H9 (cell line): ENCODE measurements around the gene PPIP5K2. TPM values are rescaled to one million over a fixed set of nuclear protein-coding genes. Genes with fewer than 3 reads are reported as not detected.

ENCODE experiments used
- DNase-seq: peaks from one replicate; pipeline ENCODE4 v3.0.0-alpha.2; 2017
- H2AFZ ChIP-seq: one replicate; pipeline ENCODE4 v1.6.1; 2013; ENCODE audit warnings: mild to moderate bottlenecking, low read length, control low read depth, moderate library complexity
- H2AK5ac ChIP-seq: 2 replicates; pipeline ENCODE4 v1.6.1; 2013; ENCODE audit warnings: low read length, control low read depth, mixed read lengths; ENCODE audit not compliant: insufficient read length
- H2BK120ac ChIP-seq: one replicate; pipeline ENCODE4 v1.6.1; 2013; ENCODE audit warnings: low read depth, mild to moderate bottlenecking, low read length, control low read depth, inconsistent platforms; ENCODE audit not compliant: poor library complexity, severe bottlenecking
- H2BK12ac ChIP-seq: 2 replicates; pipeline ENCODE4 v1.6.1; 2013; ENCODE audit warnings: low read length, control low read depth, mixed read lengths, low read depth; ENCODE audit not compliant: insufficient read length
- H2BK15ac ChIP-seq: 2 replicates; pipeline ENCODE4 v1.6.1; 2013; ENCODE audit warnings: low read depth, low read length, control low read depth
- H2BK20ac ChIP-seq: one replicate; pipeline ENCODE4 v1.6.1; 2013; ENCODE audit warnings: low read depth, mild to moderate bottlenecking, low read length, control low read depth, inconsistent platforms; ENCODE audit not compliant: poor library complexity, severe bottlenecking
- H2BK5ac ChIP-seq: 2 replicates; pipeline ENCODE4 v1.6.1; 2013; ENCODE audit warnings: low read length, control low read depth, mixed read lengths; ENCODE audit not compliant: insufficient read length
- H3K14ac ChIP-seq: 2 replicates; pipeline ENCODE4 v1.6.1; 2013; ENCODE audit warnings: low read length, control low read depth; ENCODE audit not compliant: insufficient read depth
- H3K18ac ChIP-seq: 2 replicates; pipeline ENCODE4 v1.6.1; 2013; ENCODE audit warnings: low read depth, mild to moderate bottlenecking, mixed read lengths, low read length, control low read depth; ENCODE audit not compliant: insufficient read length
- H3K23ac ChIP-seq: 2 replicates; pipeline ENCODE4 v1.6.1; 2013; ENCODE audit warnings: low read length, control low read depth, mixed read lengths, low read depth; ENCODE audit not compliant: insufficient read length
- H3K23me2 ChIP-seq: 2 replicates; pipeline ENCODE4 v1.6.1; 2013; ENCODE audit warnings: low read depth, mild to moderate bottlenecking, mixed read lengths, low read length, control low read depth; ENCODE audit not compliant: insufficient read length, poor library complexity, severe bottlenecking
- H3K27ac ChIP-seq: 2 replicates; pipeline ENCODE4 v1.5.1; 2013; ENCODE audit warnings: low read length, control low read depth, mixed read lengths, low read depth; ENCODE audit not compliant: insufficient read length
- H3K27me3 ChIP-seq: 2 replicates; pipeline ENCODE4 v1.6.1; 2013; ENCODE audit warnings: low read length, control low read depth, inconsistent platforms; ENCODE audit not compliant: insufficient read depth
- H3K4ac ChIP-seq: 2 replicates; pipeline ENCODE4 v1.6.1; 2013; ENCODE audit warnings: low read depth, mild to moderate bottlenecking, control low read depth, inconsistent platforms, low read length, moderate library complexity
- H3K4me1 ChIP-seq: 2 replicates; pipeline ENCODE4 v1.6.1; 2013; ENCODE audit warnings: low read length, control low read depth, inconsistent platforms; ENCODE audit not compliant: insufficient read depth
- H3K4me2 ChIP-seq: 2 replicates; pipeline ENCODE4 v1.6.1; 2013; ENCODE audit warnings: low read length, control low read depth, mixed read lengths; ENCODE audit not compliant: insufficient read length, insufficient read depth
- H3K56ac ChIP-seq: 2 replicates; pipeline ENCODE4 v1.6.1; 2013; ENCODE audit warnings: low read depth, mild to moderate bottlenecking, mixed read lengths, low read length, control low read depth; ENCODE audit not compliant: insufficient read length
- H3K79me1 ChIP-seq: 2 replicates; pipeline ENCODE4 v1.6.1; 2013; ENCODE audit warnings: low read depth, mild to moderate bottlenecking, moderate library complexity, low read length, control low read depth, inconsistent platforms; ENCODE audit not compliant: insufficient read depth, poor library complexity, severe bottlenecking
- H3K79me2 ChIP-seq: 2 replicates; pipeline ENCODE4 v1.6.1; 2013; ENCODE audit warnings: low read length, control low read depth, inconsistent platforms; ENCODE audit not compliant: insufficient read depth
- H3K9ac ChIP-seq: 2 replicates; pipeline ENCODE4 v1.6.1; 2013; ENCODE audit warnings: low read length, control low read depth, mixed read lengths; ENCODE audit not compliant: insufficient read length; ENCODE audit errors: extremely low read depth
- H3K9me3 ChIP-seq: one replicate; pipeline ENCODE4 v1.6.1; 2013; ENCODE audit warnings: low read depth, low read length, inconsistent platforms; ENCODE audit not compliant: control insufficient read depth
- H3T11ph ChIP-seq: one replicate; pipeline ENCODE4 v1.6.1; 2013; ENCODE audit warnings: mild to moderate bottlenecking, low read length, control low read depth, inconsistent platforms
- H4K20me1 ChIP-seq: one replicate; pipeline ENCODE4 v1.6.1; 2013; ENCODE audit not compliant: control insufficient read depth, insufficient read length, insufficient read depth
- H4K5ac ChIP-seq: 2 replicates; pipeline ENCODE4 v1.6.1; 2013; ENCODE audit warnings: low read depth, mild to moderate bottlenecking, mixed read lengths, low read length, control low read depth; ENCODE audit not compliant: insufficient read length
- H4K8ac ChIP-seq: replicated peaks from 2 replicates; pipeline ENCODE4 v1.6.1; 2013; ENCODE audit warnings: low read length, control low read depth, mixed read lengths, low read depth; ENCODE audit not compliant: insufficient read length
- H4K91ac ChIP-seq: 2 replicates; pipeline ENCODE4 v1.6.1; 2013; ENCODE audit warnings: low read depth, mild to moderate bottlenecking, moderate library complexity, mixed read lengths, low read length, control low read depth; ENCODE audit not compliant: insufficient read length
- H3K27ac Mint-ChIP-seq, 3 experiments: 2 replicates in 2 of 3; 3 replicates in 1 of 3; pipeline ENCODE4 v1.8.0; 2020 to 2021; ENCODE audit warnings: mixed read lengths in 3 of 3, mild to moderate bottlenecking in 1 of 3, moderate library complexity in 1 of 3
- H3K27me3 Mint-ChIP-seq: 2 replicates; pipeline ENCODE4 v1.8.0; 2021; ENCODE audit warnings: low read depth, mild to moderate bottlenecking, moderate library complexity, mixed read lengths
- H3K36me3 Mint-ChIP-seq, 3 experiments: 2 replicates in 2 of 3; 3 replicates in 1 of 3; pipeline ENCODE4 v1.8.0; 2020 to 2021; ENCODE audit warnings: low read depth in 3 of 3, mixed read lengths in 3 of 3; ENCODE audit not compliant: insufficient read depth in 1 of 3
- H3K4me1 Mint-ChIP-seq, 2 experiments: 2 replicates each; pipeline ENCODE4 v1.8.0; 2020; ENCODE audit warnings: mixed read lengths in 2 of 2
- H3K4me3 Mint-ChIP-seq, 2 experiments: 2 replicates in 1 of 2; 3 replicates in 1 of 2; pipeline ENCODE4 v1.8.0; 2020 to 2021; ENCODE audit warnings: mild to moderate bottlenecking in 2 of 2, mixed read lengths in 2 of 2, moderate library complexity in 1 of 2
- H3K9me3 Mint-ChIP-seq, 2 experiments: 2 replicates in 1 of 2; 3 replicates in 1 of 2; pipeline ENCODE4 v1.8.0; 2020; ENCODE audit warnings: mild to moderate bottlenecking in 2 of 2, mixed read lengths in 2 of 2, moderate library complexity in 1 of 2
- CTCF ChIP-seq: fragments of 200-600 bp; sonication (generic); conservative IDR thresholded peaks from 3 replicates; pipeline ENCODE4 v1.8.0; 2021; ENCODE audit warnings: antibody characterized with exemption, mild to moderate bottlenecking
- WGBS: extraction: QIAGEN DNeasy Blood & Tissue Kit; methylation state at CpG from one replicate; pipeline ENCODE4 v1.1.7; 2013; ENCODE audit warnings: missing lambda C conversion rate, low lambda C conversion rate, mixed read lengths; ENCODE audit not compliant: insufficient read length; ENCODE audit errors: extremely low coverage; 5-methylcytosine and 5-hydroxymethylcytosine counted together
- total RNA-seq: library from RNA; stranded (reverse); gene quantifications from 2 replicates; pipeline ENCODE4 v1.2.1, GENCODE V29; 2021

Gene PPIP5K2
- total RNA-seq, 1 experiment from 2014 or later = 43.8 TPM

DNA sequence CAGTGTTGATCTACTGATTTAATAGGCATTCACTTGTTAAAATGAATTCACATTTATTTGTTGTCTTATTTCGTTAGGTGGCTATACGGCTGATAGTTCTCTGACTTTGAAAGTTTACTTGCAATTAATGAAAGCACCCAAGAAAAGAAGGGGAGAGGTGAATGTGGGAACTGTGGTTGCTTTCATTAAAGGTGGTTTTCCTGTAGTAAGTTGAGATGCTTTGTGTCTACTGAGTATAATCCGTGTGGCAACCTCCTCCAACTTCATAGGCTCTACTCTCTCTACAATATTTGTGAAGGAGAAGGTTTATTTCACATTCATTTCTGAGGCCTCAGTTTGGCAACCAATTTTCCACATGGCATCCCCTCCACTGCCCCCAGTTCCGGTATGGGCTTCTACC is 125.7 kb downstream of the PPIP5K2 start:
- Histone ChIP-seq H2AFZ (no peak overlapping the region), H3K18ac (no peak overlapping the region), H4K5ac (no peak overlapping the region), H3K9ac (no peak overlapping the region), H3K79me2 (no peaks in the 10 kb centered on the region), H4K91ac (no peak overlapping the region), H4K8ac (no peak overlapping the region), H3K27ac (no peak overlapping the region), H3K4me2 (no peak overlapping the region), H3K9me3 (no peaks in the 10 kb centered on the region), H3K27me3 (no peaks in the 10 kb centered on the region), H3K79me1 (no peaks in the 10 kb centered on the region), H3K4ac (no peak overlapping the region), H2BK120ac (no peak overlapping the region), H4K20me1 (no peaks in the 10 kb centered on the region), H2BK5ac (no peak overlapping the region), H2AK5ac (no peak overlapping the region), H3K23ac (no peak overlapping the region), H2BK12ac (no peak overlapping the region), H2BK15ac (no peak overlapping the region), H3T11ph (no peak overlapping the region), H3K14ac (no peak overlapping the region), H3K4me1 (no peaks in the 10 kb centered on the region), H2BK20ac (no peak overlapping the region), H3K23me2 (no peaks in the 10 kb centered on the region), H3K56ac (no peak overlapping the region)
- no CpG with 5 or more reads among the region's 4 CpGs for WGBS
- H3K4me1 Mint-ChIP-seq = peaks cover 3% of the 10 kb centered on the region in 2 experiments; a peak in 2 of 4 replicates
- peaks cover 0 to 2% of the 10 kb centered on the region in 2 experiments; a peak in 2 of 5 replicates for H3K9me3 Mint-ChIP-seq
- TF ChIP-seq CTCF = no peak
- no peaks in the 10 kb centered on the region for H3K27me3 Mint-ChIP-seq
- no peak overlapping the region for H3K27ac Mint-ChIP-seq
- H3K4me3 Mint-ChIP-seq = no peak overlapping the region
- peaks cover 0 to 4% (median 0%) of the 10 kb centered on the region in 3 experiments; a peak in 1 of 7 replicates for H3K36me3 Mint-ChIP-seq
- DNase-seq = no peak
